HG03520 (cell line): ENCODE measurements around the gene HTR4.
A peak's percentile ranks its signal among the peaks of the same experiment; 100 is the strongest.
"Not testable (repeated sequence)": the region's sequence is repeated elsewhere in the genome, so short reads cannot be mapped to it uniquely, and the experiment has no call there.

Experiments used
- ATAC-seq: cut with Tn5 transposase; IDR thresholded peaks from one replicate; pipeline ENCODE4 v1.9.1; 2021; ENCODE audit warnings: mild to moderate bottlenecking, moderate library complexity; ENCODE audit not compliant: unreplicated experiment

The HTR4 gene, protein sequence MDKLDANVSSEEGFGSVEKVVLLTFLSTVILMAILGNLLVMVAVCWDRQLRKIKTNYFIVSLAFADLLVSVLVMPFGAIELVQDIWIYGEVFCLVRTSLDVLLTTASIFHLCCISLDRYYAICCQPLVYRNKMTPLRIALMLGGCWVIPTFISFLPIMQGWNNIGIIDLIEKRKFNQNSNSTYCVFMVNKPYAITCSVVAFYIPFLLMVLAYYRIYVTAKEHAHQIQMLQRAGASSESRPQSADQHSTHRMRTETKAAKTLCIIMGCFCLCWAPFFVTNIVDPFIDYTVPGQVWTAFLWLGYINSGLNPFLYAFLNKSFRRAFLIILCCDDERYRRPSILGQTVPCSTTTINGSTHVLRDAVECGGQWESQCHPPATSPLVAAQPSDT

DNA sequence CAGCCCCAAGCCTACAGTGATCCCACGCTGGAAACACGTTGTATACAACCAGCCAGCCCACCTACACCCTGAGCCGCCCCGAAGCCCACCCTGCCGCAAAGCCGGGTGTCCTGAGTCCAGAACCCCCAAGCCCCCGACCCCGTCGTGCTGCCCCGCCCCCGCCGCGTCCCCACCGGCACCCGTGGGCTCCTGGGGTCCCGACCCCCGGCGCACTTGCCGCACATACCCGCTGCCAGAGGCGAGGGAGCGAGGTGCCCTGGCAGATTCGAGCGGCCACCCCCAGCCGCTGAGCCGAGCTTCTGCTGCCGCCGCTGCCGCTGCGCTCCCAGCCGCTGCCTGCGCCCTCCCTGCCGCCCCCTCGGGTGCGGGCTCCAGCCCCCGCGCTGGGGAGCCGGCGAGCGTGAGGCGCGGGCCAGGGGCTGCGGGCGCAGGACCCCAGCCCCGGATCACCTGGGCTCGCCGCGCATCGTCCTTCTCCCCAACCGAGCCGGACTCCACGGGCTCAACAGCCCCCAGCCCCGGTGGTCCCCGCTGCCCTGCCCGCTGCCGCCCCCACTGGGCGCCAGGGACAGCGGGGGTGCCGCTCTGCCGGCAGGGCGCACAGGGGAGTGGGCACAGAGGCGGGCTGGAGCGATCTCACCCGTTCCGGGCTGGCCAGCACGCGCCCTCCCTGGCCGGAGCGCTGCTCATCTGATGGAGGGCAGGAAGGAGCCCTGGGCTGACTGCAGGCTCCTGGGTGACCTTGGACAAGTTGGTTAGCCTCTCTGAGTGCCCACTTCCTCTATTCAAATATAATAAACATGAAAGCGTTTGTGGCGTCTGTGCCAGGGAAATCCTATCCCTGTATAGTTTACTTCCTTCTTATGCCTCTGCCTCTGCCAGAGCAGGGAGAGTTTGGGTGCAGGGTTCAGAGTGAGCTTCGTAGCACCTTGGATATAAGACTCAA lies at the start of gene HTR4:
TSS of gene HTR4 (minus strand) at position 692 of the 946 bp plus-strand sequence. CDS start 17,513 bp downstream, outside the sequence.
- no peak for ATAC-seq

DNA sequence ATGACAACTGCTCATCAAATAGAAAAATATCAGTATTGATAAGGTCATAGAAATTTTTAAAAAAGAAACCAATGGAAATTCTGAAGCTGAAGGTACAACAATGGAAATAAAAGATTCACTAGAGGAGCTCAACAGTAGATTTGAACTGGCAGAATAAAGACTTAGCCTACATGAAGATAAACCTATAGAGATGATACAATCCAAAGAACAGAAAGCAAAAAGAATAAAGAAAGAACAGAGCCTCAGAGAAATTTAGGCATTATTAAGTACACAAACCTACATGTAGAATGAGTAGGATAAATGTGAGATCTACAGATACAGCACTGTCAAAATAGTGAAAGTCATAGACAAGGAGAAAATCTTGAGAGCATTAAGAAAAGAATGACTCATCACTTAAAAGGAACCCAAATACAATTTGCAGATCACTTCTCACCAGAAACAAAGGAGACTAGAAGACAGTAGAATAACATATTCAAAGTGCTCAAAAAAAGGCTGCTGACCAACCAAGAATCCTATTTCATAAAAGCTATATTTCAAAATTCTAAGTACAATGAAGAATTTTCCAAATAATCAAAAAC lies 47.8 kb upstream of the HTR4 start:
- ATAC-seq: no peak

DNA sequence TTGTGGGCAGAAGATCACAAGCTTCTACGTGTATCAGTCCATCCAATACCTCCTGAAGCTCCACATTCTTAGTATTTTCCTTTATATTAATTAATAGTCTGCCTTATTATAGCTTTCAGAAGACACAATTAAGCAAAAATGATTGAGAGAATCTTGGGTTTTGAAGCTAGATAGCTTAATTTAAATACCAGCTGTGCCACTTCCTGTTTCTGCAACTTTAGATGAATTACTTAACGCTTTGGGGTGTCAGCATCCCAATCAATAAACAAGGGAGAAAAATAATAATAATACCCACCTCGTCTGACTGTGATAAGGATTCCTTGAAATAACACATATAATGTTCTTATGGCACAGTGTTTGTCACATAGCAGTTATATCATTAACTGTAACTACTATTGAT lies 44.7 kb upstream of the HTR4 start:
- no peak for ATAC-seq

DNA sequence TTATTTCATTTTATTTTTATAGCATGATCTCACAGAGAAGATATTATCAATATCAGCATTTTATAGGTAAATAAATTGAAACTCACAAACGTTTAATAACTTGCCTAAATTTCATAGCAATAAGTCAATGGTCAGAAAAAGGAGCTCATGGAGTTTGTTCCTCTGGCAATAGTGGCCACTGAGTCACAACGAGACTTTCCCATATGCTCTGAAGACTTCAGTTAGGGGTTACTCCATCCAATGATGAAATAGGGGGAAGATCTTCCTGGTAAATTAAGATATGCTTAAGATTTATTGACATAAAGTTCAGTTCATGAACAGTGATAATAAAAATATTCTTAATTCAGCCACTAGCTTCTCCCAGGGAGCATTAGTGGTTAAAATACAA lies 43.5 kb upstream of the HTR4 start:
- no peak for ATAC-seq

DNA sequence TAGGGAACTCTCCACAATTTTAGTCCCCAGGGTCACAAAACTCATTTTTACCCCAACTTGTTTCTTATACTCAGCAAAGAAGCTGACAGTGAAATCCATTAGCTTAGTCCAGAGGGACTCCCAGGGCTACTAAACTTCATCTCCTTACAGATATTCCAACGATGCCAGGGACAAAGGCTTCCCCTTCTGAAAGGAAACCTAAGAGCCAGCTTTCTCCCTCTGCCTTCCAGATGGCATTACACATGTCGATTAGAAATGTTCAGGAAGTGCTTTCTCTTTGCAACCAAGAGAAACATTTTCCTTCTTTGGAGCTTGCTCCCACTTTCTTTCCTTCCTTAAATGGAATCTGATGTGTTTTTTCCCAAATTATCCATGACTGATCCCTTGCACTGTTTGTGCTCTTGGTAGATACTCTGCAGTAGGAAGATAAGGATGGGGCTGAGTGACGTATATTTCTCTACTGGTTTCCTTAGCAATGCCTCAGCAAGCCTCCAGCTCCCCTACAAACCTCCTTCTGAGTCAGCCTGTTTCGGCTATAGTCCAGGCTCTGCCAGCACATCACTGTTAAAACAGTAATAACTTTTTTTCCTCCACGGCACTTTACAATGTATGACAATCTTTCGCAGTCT lies 43.0 kb upstream of the HTR4 start:
- ATAC-seq: no peak

DNA sequence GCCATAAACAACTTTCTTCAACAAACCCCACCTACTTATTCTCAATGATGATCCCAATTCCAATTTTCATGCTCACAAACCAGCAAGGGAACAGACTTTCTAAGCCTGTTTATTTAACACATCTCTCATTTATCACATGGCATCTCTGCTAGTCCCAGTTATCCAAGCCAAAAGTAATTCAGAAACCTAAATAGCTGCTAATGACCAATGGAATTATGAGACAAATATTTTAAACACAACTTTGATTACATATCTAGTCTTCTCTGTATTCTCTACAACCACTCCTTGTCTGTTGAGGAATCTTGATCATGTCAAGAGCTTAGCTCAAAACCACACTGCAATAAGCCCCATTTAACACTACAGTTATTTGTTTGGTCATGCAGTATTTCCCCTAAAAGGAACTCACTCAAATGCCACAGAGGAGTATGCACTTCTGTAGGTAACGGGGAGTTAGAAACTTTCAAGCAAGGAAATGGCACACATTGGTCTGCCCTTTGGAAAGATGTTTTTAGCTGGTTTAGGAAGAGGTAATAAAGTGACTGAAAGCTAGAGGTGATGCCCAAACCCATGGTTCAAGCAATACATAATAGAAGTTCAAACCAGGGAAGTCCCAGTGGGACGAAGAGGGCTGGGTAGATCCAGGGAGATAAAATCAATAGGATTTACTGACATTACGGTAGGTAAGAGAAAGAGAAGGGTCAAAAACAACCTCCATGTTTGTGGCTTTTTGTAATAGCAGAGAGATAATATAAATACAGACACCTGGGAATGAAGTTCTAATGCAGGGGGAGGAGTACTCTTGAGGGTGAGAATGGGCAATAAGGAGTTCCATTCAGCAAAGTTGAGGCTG lies 42.1 kb upstream of the HTR4 start:
- ATAC-seq: no peak

DNA sequence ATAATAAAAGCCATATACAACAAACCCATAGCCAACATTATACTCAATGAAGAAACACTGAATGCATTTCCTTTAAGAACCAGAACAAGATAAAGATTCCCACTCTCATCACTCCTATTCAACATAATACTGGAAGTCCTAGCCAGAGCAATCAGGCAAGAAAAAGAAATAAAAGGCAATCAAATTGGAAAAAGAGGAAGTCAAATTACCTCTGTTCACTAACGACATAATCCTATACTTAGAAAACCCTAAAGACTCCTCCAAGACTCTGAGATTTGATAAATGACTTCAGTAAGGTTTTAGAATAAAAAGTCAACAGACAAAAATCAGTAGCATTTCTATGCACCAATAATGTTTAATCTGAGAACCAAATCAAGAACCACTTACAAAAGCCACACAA lies 36.6 kb upstream of the HTR4 start:
- ATAC-seq: no peak

DNA sequence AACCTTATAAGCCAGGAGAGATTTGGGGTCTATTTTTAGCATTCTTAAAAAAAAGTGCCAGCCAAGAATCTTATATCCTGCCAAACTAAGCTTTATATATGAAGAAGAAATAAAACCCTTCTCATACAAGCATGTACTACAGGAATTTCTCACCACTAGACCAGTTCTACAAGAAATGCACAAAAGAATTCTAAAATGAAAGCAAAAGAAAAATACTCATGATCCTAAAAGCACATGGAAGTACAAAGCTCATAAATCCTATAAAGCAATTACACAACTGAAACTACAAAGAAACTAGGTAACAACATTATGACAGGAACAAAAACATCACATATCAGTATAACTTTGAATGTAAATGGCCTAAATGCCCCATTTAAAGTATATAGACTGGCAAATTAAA lies 34.5 kb upstream of the HTR4 start:
- no peak for ATAC-seq

DNA sequence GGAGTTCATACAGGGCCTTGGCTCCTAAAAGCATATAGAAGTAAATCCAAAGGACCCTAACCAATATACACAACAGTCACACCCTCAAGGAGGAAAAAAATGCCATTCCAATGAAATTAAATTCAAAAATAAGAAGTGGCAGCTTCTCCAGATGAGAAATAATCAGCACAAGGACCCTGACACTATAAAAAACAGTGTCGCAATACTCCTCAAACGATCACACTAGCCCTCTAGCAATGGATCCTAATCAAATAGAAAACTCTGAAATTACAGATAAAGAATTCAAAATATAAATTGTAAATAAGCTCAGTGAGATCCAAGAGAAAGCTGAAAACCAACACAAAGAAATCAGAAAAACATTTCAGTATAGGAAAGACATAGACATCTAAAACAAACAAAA lies 33.5 kb upstream of the HTR4 start:
- no peak for ATAC-seq

DNA sequence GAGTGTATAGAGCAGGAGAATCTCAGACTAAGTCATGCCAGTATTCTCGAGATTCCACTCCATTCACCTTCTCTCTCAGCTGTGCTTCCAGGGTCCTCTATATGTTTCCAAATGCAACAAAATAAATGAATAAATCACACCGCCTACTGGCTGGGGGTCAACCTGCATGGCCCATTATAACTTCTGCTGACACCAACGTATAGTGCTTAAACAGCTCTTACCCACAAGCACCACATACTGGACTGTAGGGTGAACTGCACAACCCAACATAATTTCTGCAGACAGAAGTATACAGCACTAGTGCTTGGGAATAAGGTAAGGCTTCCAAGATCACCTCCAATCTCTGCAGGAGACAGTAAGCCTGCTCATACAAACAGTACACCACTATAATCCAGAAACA lies 33.1 kb upstream of the HTR4 start:
- peak; percentile 99 for ATAC-seq

DNA sequence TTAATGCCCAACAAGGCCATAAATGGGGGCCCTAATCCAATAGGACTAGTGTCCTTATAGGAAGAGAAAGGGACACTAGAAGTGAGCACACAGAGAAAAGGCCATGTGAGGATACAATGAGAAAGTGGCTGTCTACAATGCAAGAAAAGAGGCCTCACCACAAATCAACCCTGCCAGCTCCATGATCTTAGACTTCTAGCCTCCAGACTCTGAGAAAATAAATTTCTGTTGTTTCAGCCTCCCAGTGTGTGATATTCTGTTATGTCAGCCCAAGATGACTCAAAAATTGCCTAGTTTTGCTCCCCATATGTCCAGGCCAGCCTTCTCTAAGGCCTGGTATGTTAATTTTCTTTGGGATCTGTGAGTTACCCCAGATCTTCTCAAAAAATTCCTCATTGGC lies 32.3 kb upstream of the HTR4 start:
- ATAC-seq: no peak

DNA sequence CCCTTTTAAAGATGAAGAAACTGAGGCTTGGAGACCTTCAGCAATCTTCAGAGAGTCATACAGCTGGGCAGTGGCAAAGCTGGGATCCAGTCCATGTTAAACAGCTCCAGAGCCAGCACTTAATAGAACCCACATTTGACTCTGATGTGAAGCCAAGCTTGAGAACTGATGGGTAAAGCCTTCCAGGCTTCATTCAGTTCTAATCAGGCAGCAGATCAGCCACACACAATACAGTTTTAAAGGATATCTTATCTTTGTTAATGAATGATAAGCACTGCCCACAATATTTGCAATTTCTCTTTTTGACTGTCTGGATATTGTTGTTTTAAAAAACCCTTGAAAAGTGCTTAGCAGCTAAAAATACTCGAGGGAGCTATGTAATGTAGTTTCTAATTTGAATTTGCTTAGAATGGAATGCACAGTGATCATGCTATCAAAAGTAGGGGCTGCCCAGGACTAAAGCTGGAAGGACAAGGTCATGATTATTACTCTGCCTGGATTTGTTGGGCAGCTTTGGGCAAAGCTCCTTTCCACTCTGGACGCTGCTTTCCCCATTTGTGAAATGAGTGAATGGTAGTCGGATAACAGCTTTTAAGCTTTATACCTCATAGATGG lies 31.3 kb upstream of the HTR4 start:
- ATAC-seq: no peak

DNA sequence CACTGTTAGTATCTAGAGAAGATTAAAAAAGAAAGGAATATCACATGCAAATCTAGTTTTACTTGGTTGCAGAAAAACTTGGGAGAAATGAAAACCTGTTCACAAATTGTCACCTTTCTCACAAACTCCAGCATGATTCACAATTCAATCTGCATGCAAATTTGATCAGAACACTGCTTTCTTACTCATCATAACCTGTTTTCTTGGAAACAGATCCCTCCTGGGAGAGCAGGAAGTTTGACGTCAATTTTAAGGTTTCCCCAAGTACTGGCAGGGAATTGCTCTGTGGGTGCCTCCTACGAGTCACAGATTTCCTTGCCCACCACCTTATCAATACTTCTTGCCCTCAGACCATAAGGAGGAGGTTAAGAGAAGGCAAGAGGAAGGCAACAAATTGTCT lies 30.2 kb upstream of the HTR4 start:
- ATAC-seq: no peak

DNA sequence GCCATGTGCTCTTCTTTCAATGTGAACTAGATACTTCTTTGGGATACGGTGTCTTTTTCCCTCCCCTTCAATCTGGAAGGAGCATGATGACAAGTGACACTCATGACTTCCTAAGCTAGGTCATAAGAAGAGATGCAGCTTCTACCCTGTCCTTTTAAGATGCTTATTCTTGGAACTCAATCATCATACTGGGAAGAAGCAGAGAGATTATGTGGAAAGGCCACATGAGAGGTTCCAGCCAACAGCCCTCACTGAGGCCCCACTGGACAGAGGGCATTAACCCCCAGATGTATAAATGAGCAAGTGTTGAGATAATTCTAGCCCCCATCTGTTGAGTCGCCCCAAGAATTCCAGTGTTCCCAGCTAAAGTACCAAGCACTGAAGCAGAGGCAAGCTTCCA lies 29.3 kb upstream of the HTR4 start:
- ATAC-seq: no peak

DNA sequence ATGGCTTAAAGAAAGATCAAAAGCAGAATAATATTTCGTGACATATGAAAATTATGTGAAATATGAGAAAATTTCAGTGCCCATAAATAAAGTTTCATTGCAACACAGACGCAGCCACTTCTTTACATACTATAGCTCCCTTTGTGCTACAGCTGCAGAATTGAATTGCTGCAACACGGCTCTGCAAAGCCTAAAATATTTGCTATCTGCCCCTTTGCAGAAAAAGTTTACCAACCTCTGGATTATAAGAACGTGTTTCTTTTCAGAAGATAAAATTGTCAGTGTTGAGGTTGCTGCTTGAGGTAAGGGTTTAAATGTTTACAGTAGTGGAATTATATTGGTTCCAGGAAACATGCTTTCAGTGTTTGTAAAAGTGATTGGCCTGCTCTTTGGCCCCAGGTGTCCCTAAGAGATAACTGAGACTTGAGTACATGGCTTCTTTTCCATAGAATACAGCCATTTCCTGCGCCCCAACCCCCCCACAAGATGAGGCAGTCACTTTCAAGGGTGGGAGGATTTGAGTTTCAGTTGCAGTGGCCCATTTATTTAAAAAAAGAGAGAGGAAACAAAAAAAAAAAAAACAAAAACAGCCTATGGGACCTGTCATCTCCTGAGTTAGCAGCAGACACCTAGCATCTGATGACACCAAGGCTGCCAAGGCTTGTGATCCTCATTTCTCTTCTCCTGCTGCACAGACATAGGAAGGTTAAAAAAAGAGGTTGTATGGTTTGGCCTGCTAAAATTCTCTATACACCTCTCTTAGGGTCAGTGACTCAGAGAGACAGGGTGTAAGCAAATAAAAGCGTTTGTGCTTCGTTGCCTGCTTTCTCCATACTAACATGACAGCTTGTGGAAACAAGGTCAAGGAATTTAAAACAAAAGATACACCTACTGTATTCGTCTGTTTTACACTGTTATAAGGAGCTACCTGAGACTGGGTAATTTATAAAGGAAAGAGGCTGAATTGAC lies 28.0 kb upstream of the HTR4 start:
- no peak for ATAC-seq

DNA sequence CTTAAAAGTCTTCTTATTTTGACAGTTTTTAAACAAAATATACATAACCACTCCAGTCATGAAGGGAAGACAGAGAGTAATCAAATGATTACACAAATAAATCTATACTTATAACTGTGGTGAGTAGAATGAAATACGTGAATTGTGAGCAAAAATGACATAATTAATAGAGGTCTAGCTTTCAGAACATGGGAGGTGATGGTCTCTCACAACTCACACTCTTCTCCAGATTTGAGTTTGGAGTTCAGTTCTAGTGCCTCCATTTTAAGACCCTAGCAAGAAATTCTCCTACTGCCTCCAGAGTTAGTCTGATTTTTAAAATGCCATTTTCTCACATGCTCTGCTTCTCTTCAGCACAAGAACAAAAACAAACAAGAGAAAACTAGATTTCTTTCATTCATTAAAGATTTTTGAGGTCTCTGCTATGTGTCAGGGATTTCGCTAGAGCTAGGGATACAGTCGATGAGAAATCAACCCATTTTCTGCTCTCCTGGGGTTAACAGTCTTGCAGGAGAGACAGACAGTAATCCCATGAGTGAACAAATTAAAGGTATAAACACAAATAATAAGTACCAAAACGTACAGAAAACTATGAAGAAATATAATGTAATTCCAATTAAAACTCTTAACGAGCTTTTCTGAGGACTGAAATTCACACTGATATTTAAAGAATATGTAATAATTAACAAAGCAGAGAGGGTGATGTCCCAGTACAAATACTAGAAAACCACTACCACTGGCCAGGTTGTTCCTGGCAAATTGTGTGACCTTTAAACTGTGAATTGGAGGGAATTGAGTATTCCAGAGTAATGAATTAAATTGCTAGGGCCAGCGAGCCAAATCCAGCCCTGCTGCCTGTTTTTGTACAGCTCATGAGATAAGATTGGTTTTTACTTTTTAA lies 27.1 kb upstream of the HTR4 start:
- ATAC-seq: no peak

DNA sequence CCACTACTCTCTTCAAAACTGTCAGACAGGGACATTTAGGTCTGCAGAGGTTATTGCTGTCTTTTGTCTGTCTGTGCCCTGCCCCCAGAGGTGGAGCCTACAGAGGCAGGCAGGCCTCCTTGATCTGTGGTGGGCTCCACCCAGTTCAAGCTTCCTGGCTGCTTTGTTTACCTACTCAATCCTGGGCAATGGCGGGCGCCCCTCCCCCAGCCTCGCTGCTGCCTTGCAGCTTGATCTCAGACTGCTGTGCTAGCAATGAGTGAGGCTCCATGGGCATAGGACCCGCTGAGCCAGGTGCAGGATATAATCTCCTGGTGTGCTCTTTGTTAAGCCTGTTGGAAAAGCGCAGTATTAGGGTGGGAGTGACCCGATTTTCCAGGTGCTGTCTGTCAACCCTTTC lies 19.4 kb upstream of the HTR4 start:
- not testable (repeated sequence) for ATAC-seq

DNA sequence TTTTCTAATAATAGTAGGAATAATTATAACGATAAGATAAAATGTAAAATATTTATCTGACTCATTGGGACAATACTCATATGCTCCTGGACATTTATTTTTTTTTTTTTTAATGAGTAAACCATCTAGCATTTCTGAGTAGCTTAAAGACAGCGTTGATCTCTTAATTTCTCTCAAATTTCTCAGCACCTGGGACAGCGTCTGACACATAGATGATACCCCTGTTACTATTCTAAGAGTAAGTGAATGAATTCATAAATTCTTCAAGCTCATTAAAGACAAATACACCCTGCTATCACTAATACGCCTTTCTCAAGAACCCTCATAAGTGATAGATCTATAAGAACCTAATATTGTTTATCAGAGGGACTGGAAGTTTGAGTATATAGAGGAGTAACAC lies 12.0 kb upstream of the HTR4 start:
- ATAC-seq: no peak
